ENCODE measurements around the gene C20orf204. TPM values are rescaled to one million over a fixed set of nuclear protein-coding genes. Genes with fewer than 3 reads are reported as not detected.

The C20orf204 gene
- total and polyA plus RNA-seq, 2 of the 8 experiments (the other 6 are each of a cell fraction or from before 2014, with no cell fraction given) = 0.39 to 0.52 TPM

DNA sequence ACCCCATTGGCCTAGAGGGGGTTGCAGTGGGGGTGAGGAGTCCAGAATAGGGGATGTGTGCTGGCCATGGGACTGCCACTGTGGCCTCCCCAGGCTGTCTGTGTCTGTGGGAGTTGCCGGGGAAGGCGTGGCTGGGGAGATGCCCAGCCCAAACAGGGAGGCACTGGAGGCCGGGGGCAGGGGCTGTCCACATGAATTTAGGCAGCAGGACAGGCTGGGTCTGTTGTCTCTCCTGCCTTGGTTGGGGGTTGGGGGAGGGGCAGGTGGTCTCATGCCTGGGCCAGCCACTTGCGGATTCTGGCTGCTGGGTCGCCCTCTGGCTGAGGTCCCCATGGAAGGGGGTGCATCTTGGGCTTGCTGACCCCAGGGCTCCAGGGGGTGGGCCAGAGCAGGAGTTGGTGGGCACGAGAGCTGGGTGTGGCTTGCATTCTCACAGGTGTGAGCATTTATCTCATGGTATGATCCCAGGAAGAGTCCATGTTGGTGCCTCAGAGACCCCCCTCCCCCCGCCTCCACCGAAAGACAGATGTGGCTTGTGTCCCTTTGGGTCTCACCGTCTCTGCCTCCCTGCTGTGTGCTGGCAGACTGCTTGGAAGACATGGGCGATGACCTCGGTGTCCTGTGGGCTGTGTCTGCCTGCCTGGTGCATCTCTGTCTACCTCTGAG, 9.5 kb downstream of the C20orf204 start (continued):
- TF ChIP-seq BCL11A (IDR thresholded peaks at IDR 0.05; ENCODE audit: low read depth in 2 of 2, low read length in 2 of 2) = no peak
- no peak for TF ChIP-seq NRF1 (IDR thresholded peaks at IDR 0.05; ENCODE audit: low read depth, low read length)
- no peak for TF ChIP-seq NANOG (IDR thresholded peaks at IDR 0.05; ENCODE audit: insufficient read depth, low read depth, low read length, poor library complexity, severe bottlenecking)
- TF ChIP-seq POLR2A (IDR thresholded peaks at IDR 0.05; ENCODE audit: control extremely low read depth in 1 of 2, low read depth in 2 of 2, low read length in 2 of 2) = no peak
- no peak for TF ChIP-seq POLR2AphosphoS5 (IDR thresholded peaks at IDR 0.05; ENCODE audit: low read depth, low read length)
- no peak for TF ChIP-seq KDM5A (IDR thresholded peaks at IDR 0.05; ENCODE audit: low read length)
- TF ChIP-seq TBP (IDR thresholded peaks at IDR 0.05; ENCODE audit: low read depth, low read length) = no peak
